Neural cell (in vitro differentiated cells): Measurements from ENCODE around the gene PCDHGC3. TPM values are rescaled to one million over a fixed set of nuclear protein-coding genes. Genes with fewer than 3 reads are reported as not detected.

Source experiments
- H2AFZ ChIP-seq: fragments of 200-600, 300-800 bp; sonication (generic), shearing (Covaris generic); 2 replicates; pipeline ENCODE4 v1.6.0; 2014; ENCODE audit warnings: low read depth, mild to moderate bottlenecking, antibody characterized with exemption, low read length, moderate library complexity
- H3F3A ChIP-seq: fragments of 200-600 bp; shearing (Covaris generic); 2 replicates; pipeline ENCODE4 v1.6.1; 2016; ENCODE audit warnings: mild to moderate bottlenecking, moderate library complexity, mixed read lengths, antibody characterized with exemption, low read length; ENCODE audit not compliant: insufficient read depth, poor library complexity, severe bottlenecking
- H3K27ac ChIP-seq: fragments of 200-600, 300-800 bp; sonication (generic), shearing (Covaris generic); 2 replicates; pipeline ENCODE4 v1.5.1; 2014; ENCODE audit warnings: mild to moderate bottlenecking, low read length, moderate library complexity
- H3K27me3 ChIP-seq: fragments of 300-800, 200-600 bp; sonication (generic), shearing (Covaris generic); 2 replicates; pipeline ENCODE4 v1.6.0; 2014; ENCODE audit warnings: mild to moderate bottlenecking, low read depth, low read length, moderate library complexity; ENCODE audit not compliant: insufficient read depth
- H3K36me3 ChIP-seq: fragments of 300-800, 200-600 bp; sonication (generic), shearing (Covaris generic); 2 replicates; pipeline ENCODE4 v1.5.1; 2014; ENCODE audit warnings: mild to moderate bottlenecking, antibody characterized with exemption, low read length, moderate library complexity; ENCODE audit not compliant: insufficient read depth
- H3K4me2 ChIP-seq: fragments of 300-800, 200-600 bp; sonication (generic), shearing (Covaris generic); 2 replicates; pipeline ENCODE4 v1.6.0; 2014; ENCODE audit warnings: mild to moderate bottlenecking, low read length
- H3K4me3 ChIP-seq: fragments of 300-800, 200-600 bp; sonication (generic), shearing (Covaris generic); 2 replicates; pipeline ENCODE4 v1.5.1; 2014; ENCODE audit warnings: mild to moderate bottlenecking, low read length, moderate library complexity
- H3K79me2 ChIP-seq: fragments of 200-600 bp; shearing (Covaris generic); replicated peaks from 2 replicates; pipeline ENCODE4 v1.6.0; 2014; ENCODE audit warnings: mild to moderate bottlenecking, low read length, moderate library complexity; ENCODE audit not compliant: insufficient read depth
- H3K9ac ChIP-seq: fragments of 300-800, 200-600 bp; sonication (generic), shearing (Covaris generic); 2 replicates; pipeline ENCODE4 v1.6.1; 2016; ENCODE audit warnings: mild to moderate bottlenecking, low read length, mixed read lengths
- H3K9me2 ChIP-seq: fragments of 200-600 bp; shearing (Covaris generic); 2 replicates; pipeline ENCODE4 v1.6.1; 2016; ENCODE audit warnings: mild to moderate bottlenecking, low read length, mixed read lengths; ENCODE audit not compliant: insufficient read depth
- H3K9me3 ChIP-seq: fragments of 200-600, 300-800 bp; sonication (generic), shearing (Covaris generic); 2 replicates; pipeline ENCODE4 v1.6.1; 2016; ENCODE audit warnings: mild to moderate bottlenecking, mixed run types, low read length, moderate library complexity, mixed read lengths
- H4K20me1 ChIP-seq: fragments of 200-600 bp; shearing (Covaris generic); 2 replicates; pipeline ENCODE4 v1.6.1; 2016; ENCODE audit warnings: mild to moderate bottlenecking, mixed run types; ENCODE audit not compliant: insufficient read depth
- CTCF ChIP-seq: fragments of 450-650 bp; IDR thresholded peaks from 2 replicates; pipeline ENCODE4 v1.5.1; 2014; ENCODE audit warnings: antibody characterized with exemption, mild to moderate bottlenecking, moderate library complexity; ENCODE audit not compliant: poor library complexity, severe bottlenecking
- EP300 ChIP-seq: fragments of 450-650 bp; conservative IDR thresholded peaks from 2 replicates; pipeline ENCODE4 v1.6.1; 2014; ENCODE audit warnings: antibody characterized with exemption, mild to moderate bottlenecking, moderate library complexity; ENCODE audit not compliant: poor library complexity, severe bottlenecking
- EZH2 ChIP-seq: fragments of 200-600, 300-800 bp; shearing (Covaris generic), sonication (generic); IDR thresholded peaks from 2 replicates; pipeline ENCODE4 v1.6.1; 2014; ENCODE audit warnings: antibody characterized with exemption, low read length, borderline replicate concordance, mild to moderate bottlenecking; ENCODE audit not compliant: insufficient read depth, poor library complexity, severe bottlenecking
- MXI1 ChIP-seq: fragments of 450-650 bp; conservative IDR thresholded peaks from 2 replicates; pipeline ENCODE4 v1.6.1; 2014; ENCODE audit warnings: antibody characterized with exemption, mild to moderate bottlenecking; ENCODE audit not compliant: poor library complexity, severe bottlenecking
- POLR2AphosphoS5 ChIP-seq: IDR thresholded peaks from 2 replicates; pipeline ENCODE4 v1.6.1; 2012
- RAD21 ChIP-seq: fragments of 450-650 bp; conservative IDR thresholded peaks from 2 replicates; pipeline ENCODE4 v1.6.1; 2014; ENCODE audit warnings: antibody characterized with exemption, mild to moderate bottlenecking, moderate library complexity
- REST ChIP-seq: IDR thresholded peaks from 2 replicates; pipeline ENCODE4 v1.6.1; 2012; ENCODE audit warnings: borderline replicate concordance
- SMC3 ChIP-seq: fragments of 450-650 bp; conservative IDR thresholded peaks from 2 replicates; pipeline ENCODE4 v1.6.1; 2014; ENCODE audit warnings: antibody characterized with exemption, mild to moderate bottlenecking, moderate library complexity; ENCODE audit not compliant: poor library complexity
- TAF1 ChIP-seq: IDR thresholded peaks from 2 replicates; pipeline ENCODE4 v1.6.1; 2012; ENCODE audit warnings: low read depth
- polyA plus RNA-seq: library from polyadenylated mRNA; depleted of rRNA; stranded (reverse); fragments of >200 nt; gene quantifications from 2 replicates; pipeline ENCODE4 v1.2.3, GENCODE V29; 2014

Gene PCDHGC3
- polyA plus RNA-seq, 1 donor from 2014 or later: 2.1 TPM

- peaks cover 11% of the 10 kb centered on the region for H3K79me2 ChIP-seq
- H3K9ac ChIP-seq: peak within 1 kb of the TSS; percentile 67
- H3K4me2 ChIP-seq: peak within 1 kb of the TSS; percentile 66
- H3K27ac ChIP-seq: peak within 1 kb of the TSS; percentile 84
- H3K36me3 ChIP-seq: peaks cover 8% of the 10 kb centered on the region
- H4K20me1 ChIP-seq: no peaks in the 10 kb centered on the region
- no peak within 1 kb of the TSS for H2AFZ ChIP-seq
- no peaks in the 10 kb centered on the region for H3K27me3 ChIP-seq
- H3K9me2 ChIP-seq: no peaks in the 10 kb centered on the region
- H3K9me3 ChIP-seq: peaks cover 23% of the 10 kb centered on the region
- H3K4me3 ChIP-seq: peak within 1 kb of the TSS; percentile 73
- TF ChIP-seq RAD21 (peak; percentile 24), REST (no peak), EP300 (peak; percentile 20), SMC3 (peak; percentile 17), TAF1 (peak; percentile 62), POLR2AphosphoS5 (peak; percentile 61), MXI1 (peak; percentile 25), CTCF (no peak), EZH2 (no peak)
- peaks cover 4% of the 10 kb centered on the region for H3F3A ChIP-seq
Observed at GRCh38 chr5:141484641-141485311, 9.0 kb downstream of the PCDHGC3 start, which contains the start of gene PCDHGC4. Gene PCDHGC4, plus strand, starts transcription at chr5:141485030. Its CDS starts 144 bp downstream, at chr5:141485174.

- Histone ChIP-seq H3K9ac (peak overlapping the region; percentile 67), H3K27me3 (no peaks in the 10 kb centered on the region), H3K9me3 (peaks cover 30% of the 10 kb centered on the region), H4K20me1 (no peaks in the 10 kb centered on the region), H3K27ac (peak overlapping the region; percentile 84), H2AFZ (no peak overlapping the region), H3F3A (peaks cover 4% of the 10 kb centered on the region), H3K36me3 (peaks cover 8% of the 10 kb centered on the region), H3K9me2 (no peaks in the 10 kb centered on the region), H3K4me2 (peak overlapping the region; percentile 59), H3K79me2 (peaks cover 11% of the 10 kb centered on the region), H3K4me3 (peak overlapping the region; percentile 73)
- no peak for TF ChIP-seq CTCF
- no peak for TF ChIP-seq TAF1
- no peak for TF ChIP-seq RAD21
- TF ChIP-seq EP300: no peak
Observed at GRCh38 chr5:141485321-141486055, 9.7 kb downstream of the PCDHGC3 start.
